ENCODE measurements around the gene TAB2.

Gene TAB2

DNA sequence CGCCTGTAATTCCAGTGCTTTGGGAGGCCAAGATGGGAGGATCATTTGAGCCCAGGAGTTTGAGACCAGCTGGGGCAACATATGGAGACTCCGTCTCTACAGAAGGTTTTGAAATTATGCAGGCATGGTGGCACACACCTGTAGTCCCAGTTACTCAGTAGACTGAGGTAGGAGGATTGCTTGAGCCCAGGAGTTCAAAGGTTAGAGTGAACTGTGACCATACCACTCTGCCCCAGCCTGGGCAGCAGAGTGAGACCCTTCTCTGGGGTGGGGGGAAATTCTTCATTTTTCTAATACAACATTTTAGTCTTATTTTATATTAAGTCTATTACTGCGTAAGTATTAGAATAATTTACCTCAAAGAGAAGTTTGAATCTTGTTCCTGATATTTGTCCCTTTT, 62.5 kb downstream of the TAB2 start:
- DNase-seq: no peak

DNA sequence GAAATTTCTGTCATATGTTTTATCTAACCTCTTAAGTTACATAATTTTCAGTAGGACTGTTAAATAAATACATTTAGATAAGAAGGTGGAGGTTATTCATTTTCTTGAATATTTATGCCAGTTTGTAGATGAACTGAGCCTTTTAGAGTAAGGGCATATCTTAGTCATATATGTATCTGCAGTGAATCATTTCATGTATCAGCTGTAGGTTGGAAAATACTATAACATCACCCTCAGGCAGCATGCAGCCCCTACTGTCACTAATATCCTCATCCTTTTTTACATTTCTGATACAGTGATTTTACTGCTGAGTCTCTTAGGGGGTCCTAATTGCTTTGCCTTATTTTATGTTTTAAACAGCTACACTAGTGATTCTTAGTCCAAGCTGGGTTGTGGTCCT, 63.0 kb downstream of the TAB2 start:
- no peak for DNase-seq

DNA sequence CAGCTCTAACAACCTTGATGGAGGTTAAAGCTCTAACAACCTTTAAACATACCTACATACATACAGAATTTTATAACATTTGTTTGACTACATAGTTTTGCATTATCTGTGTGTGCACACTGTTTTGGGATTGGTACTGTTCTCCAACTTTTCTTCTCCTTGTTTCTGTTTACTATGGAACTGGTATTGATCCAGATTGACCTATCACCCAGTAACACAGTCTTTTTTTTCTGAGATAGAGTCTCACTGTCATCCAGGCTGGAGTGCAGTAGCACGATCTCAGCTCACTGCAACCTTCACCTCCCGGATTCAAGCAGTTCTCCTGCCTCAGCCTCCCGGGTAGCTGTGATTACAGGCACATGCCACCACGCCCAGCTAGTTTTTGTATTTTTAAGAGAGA, 65.9 kb downstream of the TAB2 start:
- no peak for DNase-seq

- DNase-seq: no peak
Measured at GRCh38 chr6:149384464-149384863, 67.0 kb downstream of the TAB2 start.

- no peak for DNase-seq
Measured at GRCh38 chr6:149385998-149386646, 68.6 kb downstream of the TAB2 start.

DNA sequence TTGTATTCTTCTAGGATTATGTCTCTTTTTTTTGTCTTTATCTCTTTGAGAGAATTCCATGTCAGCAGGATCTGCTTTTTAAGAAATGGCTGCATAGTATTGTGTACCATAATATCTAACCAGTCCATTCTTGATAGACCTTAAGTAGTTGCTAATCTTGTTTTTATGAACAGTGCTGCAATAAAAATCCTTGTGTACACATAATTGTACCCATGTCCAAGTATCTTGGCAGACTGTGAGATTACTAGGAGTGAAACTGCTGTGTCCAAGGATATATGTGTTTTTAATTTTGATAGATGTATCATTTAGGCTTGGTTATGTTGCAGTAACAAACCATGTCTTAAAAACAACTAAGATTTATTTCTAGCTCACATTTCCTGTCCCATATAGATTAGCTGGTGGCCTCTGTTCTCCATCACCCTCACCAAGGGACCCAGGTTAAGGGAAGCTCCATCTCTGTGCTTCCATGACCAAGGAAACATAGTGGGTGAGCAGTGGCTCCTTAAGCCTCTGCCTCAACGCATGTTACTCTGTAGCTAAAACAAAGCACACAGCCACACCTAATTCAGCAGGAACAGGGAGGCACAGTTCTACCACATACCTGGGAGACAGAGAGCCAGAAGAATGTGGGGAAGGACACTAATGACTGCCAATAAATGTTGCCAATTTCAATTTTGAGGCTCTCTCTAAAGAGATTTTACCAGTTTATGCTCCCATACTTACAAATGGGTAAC, 70.4 kb downstream of the TAB2 start:
- no peak for DNase-seq

DNA sequence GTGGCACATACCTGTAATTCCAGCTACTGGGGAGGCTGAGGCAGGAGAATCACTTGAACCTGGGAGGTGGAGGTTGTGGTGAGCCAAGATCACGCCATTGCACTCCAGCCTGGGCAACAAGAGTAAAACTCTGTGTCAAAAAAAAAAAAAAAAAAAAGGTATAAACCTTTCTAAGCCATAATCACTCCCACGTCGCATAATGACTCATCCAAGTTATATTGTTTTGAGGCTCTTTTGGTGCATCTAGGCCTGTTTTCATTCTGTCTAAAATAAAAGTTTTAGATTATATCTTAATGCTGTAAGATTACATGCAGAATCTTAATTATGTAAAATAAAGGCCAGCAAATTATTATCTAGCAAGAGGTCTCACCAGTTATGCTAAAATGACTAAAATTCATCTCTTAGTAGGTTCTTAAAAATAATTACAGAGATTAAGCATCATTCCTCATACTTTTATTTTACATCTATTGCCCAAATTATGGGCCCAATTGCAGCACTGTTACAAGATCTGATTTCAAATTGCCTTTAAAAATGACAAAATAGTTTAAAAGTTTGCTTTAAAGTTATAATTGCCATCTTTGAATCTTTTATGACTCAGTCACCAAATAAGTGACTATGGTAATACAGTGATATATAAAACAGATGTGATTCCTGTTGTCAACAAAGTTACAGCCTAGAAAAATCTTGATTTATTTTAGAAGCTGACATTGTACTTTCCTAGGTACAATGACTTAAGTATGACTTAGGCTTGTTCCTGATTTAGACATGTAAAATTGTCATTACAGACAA, 72.2 kb downstream of the TAB2 start:
- DNase-seq: no peak

DNA sequence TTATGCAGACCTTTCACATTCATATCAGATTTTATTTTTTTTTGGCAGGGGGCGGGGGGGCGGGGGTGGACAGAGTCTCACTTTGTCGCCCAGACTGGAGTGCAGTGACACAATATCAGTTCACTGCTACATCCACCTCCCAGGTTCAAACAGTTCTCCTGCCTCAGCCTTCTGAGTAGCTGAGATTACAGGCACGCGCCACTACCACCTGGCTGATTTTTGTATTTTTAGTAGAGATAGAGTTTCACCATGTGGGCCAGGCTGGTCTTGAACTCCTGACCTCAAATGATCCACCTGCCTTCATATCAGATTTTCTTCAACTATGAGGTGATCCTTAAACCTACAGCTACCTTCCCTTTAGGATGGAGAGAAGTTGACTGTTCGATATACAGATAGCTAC, 74.6 kb downstream of the TAB2 start:
- no peak for DNase-seq

DNA sequence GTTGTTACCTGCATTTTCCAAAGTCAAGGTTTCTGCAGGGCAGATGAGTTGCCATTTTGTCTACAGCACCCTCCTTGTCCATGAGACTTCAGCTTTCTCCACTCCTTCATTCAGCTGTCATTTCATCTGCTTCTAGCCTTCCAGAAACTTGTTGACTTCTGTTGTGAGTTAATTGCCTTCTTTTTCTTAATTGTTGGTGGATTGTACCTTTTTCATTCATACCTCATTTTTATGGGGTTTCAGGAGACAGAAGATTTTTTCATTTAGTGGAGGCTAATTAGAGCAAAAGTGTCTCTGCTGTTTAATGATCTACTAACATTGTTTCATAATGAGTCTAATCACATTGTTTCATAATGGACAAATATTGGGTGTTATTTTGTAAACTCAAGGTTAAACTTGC, 75.0 kb downstream of the TAB2 start:
- DNase-seq: no peak

DNA sequence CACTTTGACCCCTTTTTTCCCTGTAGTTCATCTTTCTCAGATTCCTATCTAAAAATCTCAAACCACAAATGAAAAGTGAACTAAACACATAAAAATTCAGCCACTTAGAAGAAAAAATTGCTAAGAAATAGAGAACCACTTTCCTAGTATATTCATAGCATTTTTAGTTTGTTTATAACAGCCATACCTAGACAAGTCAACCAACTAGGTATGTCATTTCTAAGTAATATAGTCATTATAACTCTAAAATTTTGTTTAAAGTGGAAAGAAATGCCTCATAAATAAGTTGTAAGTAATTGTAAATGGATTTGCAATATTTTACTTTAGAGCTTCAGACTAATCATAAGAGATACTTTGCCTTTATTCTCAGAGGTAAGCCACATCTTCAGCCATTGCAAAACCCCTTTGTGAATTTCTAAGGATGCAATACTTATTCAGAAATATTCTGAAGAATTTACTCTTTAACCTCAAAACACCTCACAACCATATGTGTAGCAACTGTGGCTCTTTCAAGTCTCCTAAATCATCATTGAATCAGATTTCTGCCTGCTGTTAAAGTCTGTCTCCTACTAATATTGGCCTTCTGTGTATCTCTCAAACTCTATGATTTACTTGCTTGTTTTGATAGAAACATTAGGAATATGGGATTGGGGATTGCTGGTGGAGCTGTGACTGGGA, 75.6 kb downstream of the TAB2 start:
- no peak for DNase-seq

- no peak for DNase-seq
Measured at GRCh38 chr6:149395185-149395584, 77.7 kb downstream of the TAB2 start.

DNA sequence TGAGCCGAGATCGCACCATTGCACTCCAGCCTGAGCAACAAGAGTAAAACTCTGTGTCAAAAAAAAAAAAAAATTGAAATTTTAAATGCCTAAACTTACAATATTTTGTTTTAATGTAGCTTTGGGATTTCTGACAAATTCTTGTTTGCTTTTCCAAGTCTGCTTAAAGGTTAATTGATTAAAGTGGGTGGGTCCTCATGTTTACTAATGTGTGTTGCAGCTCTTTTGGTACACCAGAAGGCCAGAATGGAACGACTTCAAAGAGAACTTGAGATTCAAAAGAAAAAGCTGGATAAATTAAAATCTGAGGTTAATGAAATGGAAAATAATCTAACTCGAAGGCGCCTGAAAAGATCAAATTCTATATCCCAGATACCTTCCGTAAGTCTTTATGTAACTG, 79.9 kb downstream of the TAB2 start:
- no peak for DNase-seq

DNA sequence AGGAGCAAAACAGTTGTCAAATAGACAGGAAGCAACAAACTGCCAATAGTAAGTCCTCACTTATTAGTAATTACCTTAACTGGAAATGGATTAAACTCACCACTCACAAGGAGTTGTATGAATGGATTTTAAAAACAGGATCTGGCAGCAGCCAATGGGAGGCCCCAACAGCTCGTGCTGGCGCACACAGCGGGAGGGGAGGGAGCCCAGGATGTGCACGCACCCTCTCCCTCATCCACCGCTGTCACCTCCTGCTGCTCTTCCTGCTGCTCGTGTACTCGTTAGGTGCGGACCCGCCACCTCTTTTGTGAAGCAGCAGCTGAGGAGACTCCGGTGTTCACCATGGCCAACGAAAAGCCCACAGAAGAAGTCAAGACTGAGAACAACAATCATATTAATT, 82.5 kb downstream of the TAB2 start, which contains the start of gene SUMO4:
TSS of gene SUMO4 (plus strand) at position 213 of the 400 bp plus-strand sequence. CDS start at position 343, 130 bp downstream.
- no peak for DNase-seq

- no peak for DNase-seq
Measured at GRCh38 chr6:149403534-149403933, 86.0 kb downstream of the TAB2 start.

- no peak for DNase-seq
Measured at GRCh38 chr6:149405823-149406765, 88.6 kb downstream of the TAB2 start.

DNA sequence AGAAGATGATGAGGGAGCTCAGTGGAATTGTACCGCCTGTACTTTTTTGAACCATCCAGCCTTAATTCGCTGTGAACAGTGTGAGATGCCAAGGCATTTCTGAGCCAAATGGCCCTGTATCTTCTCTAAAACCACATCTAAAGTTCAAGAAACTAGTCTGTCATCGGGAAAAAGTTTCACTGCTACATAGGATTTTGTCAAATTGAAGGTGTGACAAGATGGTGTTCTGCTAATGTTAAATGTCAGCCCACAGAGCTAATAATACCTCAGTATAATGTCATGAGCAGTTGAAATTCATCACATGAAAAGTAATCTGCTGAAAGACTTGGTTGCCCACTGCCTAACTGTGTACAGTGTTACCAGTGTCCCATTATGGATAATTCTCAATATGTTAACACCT, 92.1 kb downstream of the TAB2 start:
- DNase-seq: no peak

GRCh38 chr6:149410557-149410956, 93.0 kb downstream of the TAB2 start:
- DNase-seq: no peak

- DNase-seq: no peak
Measured at GRCh38 chr6:149414009-149414408, 96.5 kb downstream of the TAB2 start.

- DNase-seq: no peak
Measured at GRCh38 chr6:149414821-149415220, 97.3 kb downstream of the TAB2 start.

- DNase-seq: no peak
Measured at GRCh38 chr6:149419696-149420404, 102.3 kb downstream of the TAB2 start.

- DNase-seq: no peak
Measured at GRCh38 chr6:149421132-149421531, 103.6 kb downstream of the TAB2 start.

Data from NCI-H1436 (cell line).